Endodermal cell (in vitro differentiated cells): ENCODE measurements around the gene SCG3. TPM values are rescaled to one million over a fixed set of nuclear protein-coding genes. Genes with fewer than 3 reads are reported as not detected.

ENCODE experiments used
- DNase-seq: peaks from one replicate; pipeline ENCODE4 v3.0.0-alpha.2; 2017
- H3K27ac ChIP-seq: 2 replicates; pipeline ENCODE4 v1.5.1; 2013; ENCODE audit warnings: mild to moderate bottlenecking, low read depth, low read length, moderate library complexity
- H3K27me3 ChIP-seq: 2 replicates; pipeline ENCODE4 v1.6.1; 2013; ENCODE audit warnings: mild to moderate bottlenecking, low read length, moderate library complexity; ENCODE audit not compliant: insufficient read depth, control insufficient read depth, poor library complexity, severe bottlenecking
- H3K36me3 ChIP-seq: 2 replicates; pipeline ENCODE4 v1.7.0; 2013; ENCODE audit warnings: mild to moderate bottlenecking, low read length, moderate library complexity; ENCODE audit not compliant: control insufficient read depth, insufficient read depth
- H3K4me1 ChIP-seq: one replicate; pipeline ENCODE4 v1.7.0; 2013; ENCODE audit warnings: low read length; ENCODE audit not compliant: control insufficient read depth, insufficient read depth
- H3K4me3 ChIP-seq: 2 replicates; pipeline ENCODE4 v1.5.1; 2013; ENCODE audit warnings: mild to moderate bottlenecking, low read length, moderate library complexity
- H3K9ac ChIP-seq: 2 replicates; pipeline ENCODE4 v1.6.1; 2013; ENCODE audit warnings: mild to moderate bottlenecking, low read length, moderate library complexity; ENCODE audit not compliant: poor library complexity, severe bottlenecking; ENCODE audit errors: extremely low read depth
- H3K9me3 ChIP-seq: 2 replicates; pipeline ENCODE4 v1.6.1; 2013; ENCODE audit warnings: mild to moderate bottlenecking, low read length, moderate library complexity; ENCODE audit not compliant: control insufficient read depth
- H3K27ac Mint-ChIP-seq: 2 replicates; pipeline ENCODE4 v1.8.0; 2020; ENCODE audit warnings: mixed read lengths
- H3K27me3 Mint-ChIP-seq: 2 replicates; pipeline ENCODE4 v1.8.0; 2021; ENCODE audit warnings: mild to moderate bottlenecking, mixed read lengths; ENCODE audit not compliant: insufficient read depth
- H3K36me3 Mint-ChIP-seq: 2 replicates; pipeline ENCODE4 v1.8.0; 2020; ENCODE audit warnings: low read depth, mixed read lengths
- H3K4me1 Mint-ChIP-seq: 2 replicates; pipeline ENCODE4 v1.8.0; 2020; ENCODE audit warnings: mixed read lengths
- H3K4me3 Mint-ChIP-seq: 2 replicates; pipeline ENCODE4 v1.8.0; 2020; ENCODE audit warnings: mild to moderate bottlenecking, moderate library complexity, mixed read lengths
- H3K9me3 Mint-ChIP-seq: 2 replicates; pipeline ENCODE4 v1.8.0; 2020; ENCODE audit warnings: mild to moderate bottlenecking, mixed read lengths
- CTCF ChIP-seq: fragments of 200-600 bp; sonication (generic); conservative IDR thresholded peaks from 2 replicates; pipeline ENCODE4 v1.5.0; 2021; ENCODE audit warnings: antibody characterized with exemption, mild to moderate bottlenecking
- WGBS, 2 experiments: methylation state at CpG; one replicate each; pipeline versions ENCODE4 v1.1.5 to v1.1.7; 2013; ENCODE audit warnings: missing lambda C conversion rate in 2 of 2, mixed read lengths in 1 of 2; ENCODE audit not compliant: insufficient coverage in 1 of 2, insufficient read length in 1 of 2; 5-methylcytosine and 5-hydroxymethylcytosine counted together
- total RNA-seq, 2 donors: library from RNA; stranded (reverse); fragmentation: NEBNext Ultra II Directional in 1 of 2; extraction: Animal tissue kit (Norgen Biotek cat#: 25700) in 1 of 2; gene quantifications; 2 replicates in 1 of 2; 3 replicates in 1 of 2; pipeline ENCODE4 v1.2.1, GENCODE V29; 2021

SCG3 gene
- total RNA-seq, 2 donors from 2014 or later = 10.0 to 18.3 TPM

GRCh38 chr15:51738553-51738952 lies 57.2 kb downstream of the SCG3 start:
- Mint-ChIP-seq H3K4me3 (peak overlapping the region; percentile 57), H3K9me3 (no peaks in the 10 kb centered on the region), H3K27ac (no peak overlapping the region), H3K27me3 (peaks cover 41% of the 10 kb centered on the region), H3K36me3 (no peaks in the 10 kb centered on the region), H3K4me1 (peaks cover 3% of the 10 kb centered on the region)
- Histone ChIP-seq H3K27me3 (peaks cover 43% of the 10 kb centered on the region), H3K9ac (no peak overlapping the region), H3K36me3 (no peaks in the 10 kb centered on the region), H3K4me1 (no peaks in the 10 kb centered on the region), H3K27ac (no peak overlapping the region), H3K9me3 (no peaks in the 10 kb centered on the region), H3K4me3 (no peak overlapping the region)
- DNase-seq = no peak
- TF ChIP-seq CTCF = no peak
- 77% methylated on average over 2 of the region's 2 CpGs; no CpG with 5 or more reads in 1 of the 2 experiments for WGBS, 2 experiments

- no peak overlapping the region for H3K9ac ChIP-seq
- WGBS, 2 experiments = 80 to 90% methylated on average over 1 to 2 of the region's 2 CpGs
- no peaks in the 10 kb centered on the region for H3K36me3 ChIP-seq
- no peaks in the 10 kb centered on the region for H3K4me1 ChIP-seq
- H3K9me3 ChIP-seq = no peaks in the 10 kb centered on the region
- H3K27ac Mint-ChIP-seq = no peak overlapping the region
- H3K4me3 ChIP-seq = no peak overlapping the region
- H3K36me3 Mint-ChIP-seq = no peaks in the 10 kb centered on the region
- peaks cover 3% of the 10 kb centered on the region for H3K4me1 Mint-ChIP-seq
- no peak overlapping the region for H3K27ac ChIP-seq
- TF ChIP-seq CTCF = no peak
- H3K4me3 Mint-ChIP-seq = no peak overlapping the region
- H3K27me3 ChIP-seq = peaks cover 49% of the 10 kb centered on the region
- DNase-seq = no peak
- peaks cover 44% of the 10 kb centered on the region for H3K27me3 Mint-ChIP-seq
- H3K9me3 Mint-ChIP-seq = no peaks in the 10 kb centered on the region
Observed at GRCh38 chr15:51739061-51739712, 57.9 kb downstream of the SCG3 start.

- TF ChIP-seq CTCF = no peak
- Histone ChIP-seq H3K9me3 (no peaks in the 10 kb centered on the region), H3K27ac (no peak overlapping the region), H3K4me1 (no peaks in the 10 kb centered on the region), H3K36me3 (no peaks in the 10 kb centered on the region), H3K4me3 (no peak overlapping the region), H3K27me3 (peaks cover 86% of the 10 kb centered on the region), H3K9ac (no peak overlapping the region)
- H3K9me3 Mint-ChIP-seq = no peaks in the 10 kb centered on the region
- no peaks in the 10 kb centered on the region for H3K4me1 Mint-ChIP-seq
- no peak overlapping the region for H3K27ac Mint-ChIP-seq
- no peaks in the 10 kb centered on the region for H3K36me3 Mint-ChIP-seq
- DNase-seq = no peak
- WGBS, 2 experiments = 81 to 85% methylated on average over 5 of the region's 5 CpGs
- H3K4me3 Mint-ChIP-seq = no peak overlapping the region
- H3K27me3 Mint-ChIP-seq = peaks cover 77% of the 10 kb centered on the region
Observed at GRCh38 chr15:51749307-51749706, 68.0 kb downstream of the SCG3 start.
